G401 (cell line): ENCODE measurements around the gene TEX10. TPM values are rescaled to one million over a fixed set of nuclear protein-coding genes. Genes with fewer than 3 reads are reported as not detected.
A peak's percentile ranks its signal among the peaks of the same experiment; 100 is the strongest.
"Not testable (repeated sequence)": the region's sequence is repeated elsewhere in the genome, so short reads cannot be mapped to it uniquely, and the experiment has no call there.

Experiments used
- DNase-seq: peaks from one replicate; pipeline ENCODE4 v3.0.0-alpha.2; 2015; ENCODE audit warnings: low spot score
- in situ Hi-C: cut with HindIII; loops from 2 replicates; pipeline ENCODE4 v1.10.0; 2016; ENCODE audit warnings: low sequenced_read_pairs, mixed read lengths
- total RNA-seq: library from RNA; depleted of rRNA; stranded (reverse); fragments of >200 nt; shearing (Covaris generic); gene quantifications from 2 replicates; pipeline ENCODE4 v1.2.3, GENCODE V29; 2014

Gene TEX10
- total RNA-seq, 1 experiment from 2014 or later, result 87.3 TPM

DNA sequence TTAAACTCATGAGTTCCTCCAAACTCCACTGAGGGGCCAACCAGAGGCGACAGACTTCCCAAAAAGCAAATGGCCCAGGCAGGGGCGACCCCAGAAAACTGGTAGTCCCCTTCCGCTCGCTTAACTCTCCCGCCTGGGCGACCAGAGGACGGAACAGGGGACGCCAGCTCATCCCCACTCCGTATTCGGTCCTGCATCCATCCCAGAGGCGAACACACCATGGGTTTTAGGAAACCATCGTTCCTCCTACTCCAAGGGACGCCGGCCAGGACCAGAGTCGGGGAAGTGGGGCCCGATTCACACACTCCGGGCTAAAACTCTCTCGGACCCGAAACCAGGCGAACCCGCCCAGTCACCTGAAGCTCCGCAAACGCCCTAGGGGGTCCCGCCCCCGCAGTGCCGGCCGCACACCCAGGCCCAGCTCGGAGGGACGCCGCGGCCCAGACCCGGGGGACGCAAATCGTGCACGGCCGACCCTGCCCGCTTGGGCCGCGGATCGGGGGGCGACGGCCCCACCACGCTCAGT, 478 bp downstream of the TEX10 start:
- peak; percentile 50 for DNase-seq
- in situ Hi-C loops, result no loop called here

DNA sequence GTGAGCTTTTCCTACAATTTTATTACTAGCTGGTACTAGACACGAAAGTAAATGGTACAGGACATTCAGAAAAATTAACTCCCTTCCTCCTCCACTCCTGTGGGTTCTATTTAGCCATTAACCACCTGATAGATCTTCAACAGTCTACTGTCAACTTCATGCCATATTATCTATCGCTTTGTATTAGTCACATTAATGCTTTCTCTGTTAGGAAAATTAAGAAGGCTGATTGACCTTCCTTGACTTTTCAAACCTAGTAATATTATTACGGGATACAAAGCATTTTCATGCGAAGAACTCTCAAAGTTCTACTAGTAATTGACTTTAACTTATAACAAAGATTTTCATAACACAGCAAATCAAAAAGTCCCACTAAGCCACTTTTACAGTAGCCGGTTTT, 1.2 kb downstream of the TEX10 start:
- DNase-seq, result no peak
- in situ Hi-C loops, result no loop called here

GRCh38 chr9:100350188-100350587, 2.6 kb downstream of the TEX10 start:
- DNase-seq, result no peak
- in situ Hi-C loops, result no loop called here

GRCh38 chr9:100346836-100347235, 5.9 kb downstream of the TEX10 start:
- in situ Hi-C loops, result no loop called here
- no peak for DNase-seq

- DNase-seq, result no peak
- in situ Hi-C loops, result no loop called here
Observed at GRCh38 chr9:100341889-100342288, 10.9 kb downstream of the TEX10 start.

DNA sequence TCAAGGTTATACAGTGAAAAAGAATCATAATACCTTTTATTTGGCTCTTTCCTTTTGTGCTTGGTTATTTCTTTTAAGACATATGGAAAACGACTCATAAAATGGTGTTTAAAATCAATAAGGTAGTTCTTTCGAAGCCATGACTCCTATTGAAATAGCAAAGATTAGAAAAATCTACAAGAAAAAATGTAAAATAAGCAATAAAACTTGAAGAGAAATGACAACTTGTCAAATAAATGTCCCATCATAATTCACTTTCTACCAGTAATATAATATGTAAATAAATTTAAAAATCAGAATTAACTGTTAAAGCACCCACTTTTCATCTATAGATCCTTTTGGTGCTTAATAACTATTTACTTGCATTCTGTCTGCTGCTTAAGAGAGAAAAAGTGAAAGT, 12.5 kb downstream of the TEX10 start:
- no peak for DNase-seq
- in situ Hi-C loops, result no loop called here

DNA sequence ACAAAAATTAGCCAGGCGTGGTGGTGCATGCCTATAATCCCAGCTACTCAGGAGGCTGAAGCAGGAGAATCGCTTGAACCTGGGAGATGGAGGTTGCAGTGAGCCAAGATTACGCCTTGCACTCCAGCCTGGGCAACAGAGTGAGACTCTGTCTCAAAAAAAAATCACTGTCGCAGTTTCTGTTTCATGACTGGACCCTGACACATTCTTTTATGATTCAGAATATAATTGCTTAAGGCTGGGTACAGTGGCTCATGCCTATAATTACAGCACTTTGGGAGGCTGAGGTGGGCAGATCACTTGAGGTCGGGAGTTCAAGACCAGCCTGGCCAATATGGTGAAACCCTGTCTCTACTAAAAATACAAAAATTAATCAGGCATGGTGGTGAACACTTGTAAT, 14.0 kb downstream of the TEX10 start:
- in situ Hi-C loops, DNase-seq: not testable (repeated sequence)

GRCh38 chr9:100324594-100325200, 28.0 kb downstream of the TEX10 start:
- peak; percentile 54 for DNase-seq
- in situ Hi-C loops, result no loop called here

DNA sequence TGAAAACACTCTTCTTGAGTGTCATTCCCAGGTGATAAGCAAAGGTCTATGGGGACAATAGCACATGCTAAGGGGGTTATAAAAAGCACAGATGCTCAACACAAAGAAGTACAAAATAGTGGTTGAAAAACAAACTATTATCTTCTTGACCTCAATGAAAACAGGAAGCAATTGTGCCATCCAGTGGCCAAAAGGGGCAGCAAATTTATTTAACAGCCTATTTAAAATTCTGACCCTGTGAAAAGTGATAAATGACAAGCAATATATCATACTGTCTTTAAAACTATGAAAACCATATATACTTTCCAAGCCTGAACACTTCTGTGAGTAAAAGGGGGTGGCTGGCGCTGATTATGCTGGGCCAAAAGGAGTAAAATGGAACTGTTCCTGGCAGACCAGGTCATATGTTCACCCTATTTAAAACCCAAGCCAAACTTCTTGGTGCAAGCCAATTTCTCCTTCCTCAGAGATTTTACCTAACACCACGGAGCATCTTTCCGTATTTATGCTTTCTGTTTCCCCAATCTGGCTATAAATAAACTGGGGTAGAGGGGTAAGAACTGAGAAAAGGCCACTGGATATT, 29.7 kb downstream of the TEX10 start:
- DNase-seq, result peak; percentile 66
- in situ Hi-C loops, result no loop called here

- in situ Hi-C loops, result no loop called here
- DNase-seq, result no peak
Observed at GRCh38 chr9:100317706-100318105, 35.0 kb downstream of the TEX10 start.

DNA sequence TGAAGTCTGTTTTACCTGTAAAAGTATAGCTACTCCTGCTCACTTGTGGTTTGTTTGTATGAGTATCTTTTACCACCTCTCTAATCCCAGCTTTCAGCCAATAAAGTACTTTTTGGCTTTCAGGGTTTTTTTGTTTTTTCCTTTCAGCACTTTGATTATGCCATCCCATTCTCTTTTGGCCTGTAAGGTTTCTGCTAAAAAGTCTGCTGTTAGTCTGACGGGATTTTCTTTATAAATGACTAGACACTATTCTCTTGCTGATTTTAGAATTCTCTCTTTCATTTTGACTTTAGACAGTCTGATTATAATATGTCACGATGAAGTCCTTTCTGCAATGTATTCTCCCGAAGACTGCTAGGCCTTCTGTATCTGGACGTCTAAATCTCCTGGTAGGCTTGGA, 37.2 kb downstream of the TEX10 start:
- DNase-seq, result no peak
- in situ Hi-C loops, result no loop called here

- in situ Hi-C loops, result no loop called here
- DNase-seq, result no peak
Observed at GRCh38 chr9:100309992-100310391, 42.8 kb downstream of the TEX10 start.

GRCh38 chr9:100308965-100309564, 43.7 kb downstream of the TEX10 start:
- in situ Hi-C loops, result no loop called here
- no peak for DNase-seq

DNA sequence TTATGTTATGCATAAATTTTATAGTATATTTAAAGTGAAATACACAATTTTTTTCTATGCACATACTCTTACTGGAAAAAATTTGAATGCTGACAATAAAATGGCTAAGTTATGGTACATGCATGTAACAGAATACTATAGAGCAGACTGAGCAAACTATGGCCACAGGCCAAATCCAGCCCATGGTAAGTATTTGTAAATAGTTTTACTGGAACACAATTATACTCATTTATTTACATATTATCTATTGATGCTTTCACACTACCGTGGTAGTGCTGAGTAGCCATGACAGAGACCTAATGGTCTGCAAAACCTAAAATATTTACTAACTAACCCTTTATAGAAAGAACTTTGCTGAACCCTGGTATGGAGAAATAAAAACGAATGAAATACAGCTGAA, 45.7 kb downstream of the TEX10 start:
- in situ Hi-C loops, result no loop called here
- no peak for DNase-seq

GRCh38 chr9:100306283-100306682, 46.5 kb downstream of the TEX10 start:
- in situ Hi-C loops, result no loop called here
- DNase-seq, result no peak

- in situ Hi-C loops, result no loop called here
- DNase-seq, result no peak
Observed at GRCh38 chr9:100303747-100304146, 49.0 kb downstream of the TEX10 start.

GRCh38 chr9:100298378-100298777, 54.4 kb downstream of the TEX10 start:
- in situ Hi-C loops, result no loop called here

GRCh38 chr9:100296407-100296806, 56.3 kb downstream of the TEX10 start:
- in situ Hi-C loops, result no loop called here
- no peak for DNase-seq

More at GRCh38 chr9:100298378-100298777, 54.4 kb downstream of the TEX10 start:
- DNase-seq, result no peak

- DNase-seq, result no peak
- in situ Hi-C loops, result no loop called here
Observed at GRCh38 chr9:100295240-100295639, 57.5 kb downstream of the TEX10 start.

- DNase-seq, result no peak
Observed at GRCh38 chr9:100294806-100295205, 57.9 kb downstream of the TEX10 start.

DNA sequence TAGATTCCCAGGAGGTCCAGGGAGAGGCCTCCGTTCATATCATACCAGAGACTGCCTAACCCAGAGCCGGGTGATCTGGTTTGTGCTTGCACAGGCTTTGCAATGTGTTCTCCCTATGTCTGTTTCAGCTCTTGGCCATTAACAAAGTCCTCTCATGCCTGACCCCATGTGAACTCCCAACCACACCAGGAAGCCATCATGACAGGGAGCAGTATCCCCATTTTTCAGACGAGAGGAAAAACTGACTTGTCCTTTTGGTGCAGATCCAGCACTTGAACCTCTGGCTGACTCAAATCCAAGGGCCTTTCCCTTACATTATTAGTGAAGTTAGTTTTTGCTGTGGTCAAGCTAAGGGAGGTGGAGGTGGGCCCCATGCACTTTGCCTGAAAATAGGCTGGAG, 58.4 kb downstream of the TEX10 start:
- no peak for DNase-seq
- in situ Hi-C loops, result no loop called here

More at GRCh38 chr9:100294806-100295205, 57.9 kb downstream of the TEX10 start:
- in situ Hi-C loops, result no loop called here
